Measurements from ENCODE around the gene MYO5C. TPM values are rescaled to one million over a fixed set of nuclear protein-coding genes. Genes with fewer than 3 reads are reported as not detected.

MYO5C gene
- total and polyA plus RNA-seq, 10 of the 15 experiments (the other 5 are each of a cell fraction or from before 2014, with no cell fraction given): 0.29 to 1.3 (median 0.75) TPM

- Histone ChIP-seq H3K79me2 (ENCODE audit: control insufficient read depth, insufficient read depth, low read length) (no peaks in the 10 kb centered on the region; the same call in none of the 2 replicates), H3K4me1 (ENCODE audit: control insufficient read depth, insufficient read depth, low read length) (peaks cover 12% of the 10 kb centered on the region), H3K9me3 (replicated peaks; ENCODE audit: control insufficient read depth, insufficient read depth, low read length) (no peaks in the 10 kb centered on the region), H2AFZ (ENCODE audit: control insufficient read depth, low read depth, low read length) (peak overlapping the region; percentile 97), H4K20me1 (ENCODE audit: control insufficient read depth, insufficient read depth) (no peaks in the 10 kb centered on the region), H3K27me3 (replicated peaks in 1 of 2; ENCODE audit: control insufficient read depth in 2 of 2, insufficient read depth in 2 of 2, low read length in 1 of 2) (no peaks in the 10 kb centered on the region), H3K36me3 (ENCODE audit: control insufficient read depth in 2 of 2, insufficient read depth in 2 of 2, low read length in 1 of 2) (no peaks in the 10 kb centered on the region), H3K9ac (ENCODE audit: control insufficient read depth, insufficient read depth, low read length) (peak overlapping the region; percentile 80), H3K4me3 (peak overlapping the region; percentile 92), H3K4me2 (ENCODE audit: control insufficient read depth, insufficient read depth) (peak overlapping the region; percentile 73), H3K27ac (ENCODE audit: control insufficient read depth, insufficient read depth) (peak overlapping the region; percentile 76)
- ATAC-seq (peak; percentile 48), FAIRE-seq (peak; percentile 82), DNase-seq (ENCODE audit: low read depth, low spot score) (no peak)
- ChIA-PET CTCF (interaction anchor here (0.8 to 3.3 kb wide), 8 partner anchors 14 to 76 kb away, joined by 3 to 31 read pairs (median 3); no protein-coding TSS in a partner anchor), SMC1A (ENCODE audit: uncharacterized antibody, unreplicated experiment) (interaction anchor here (0.7 to 3.5 kb wide), 5 partner anchors 28 to 208 kb away, joined by 3 to 22 read pairs (median 6); partner anchors contain the start of gene LEO1), POLR2A (interaction anchor here (0.5 to 1.0 kb wide), 3 partner anchors 9 to 218 kb away, joined by 3 to 6 read pairs (median 3); no protein-coding TSS in a partner anchor), RAD21 (ENCODE audit: unreplicated experiment) (interaction anchor here (0.6 to 1.5 kb wide), 7 partner anchors 27 to 1384 kb away, joined by 3 to 9 read pairs (median 4); partner anchors contain the start of gene LEO1)
- in situ Hi-C loops (cut with MboI) (no loop called here), intact Hi-C loops (cut with micrococcal nuclease; ENCODE audit: unreplicated experiment) (loop anchor here (10.0 kb wide), 1 partner anchor 554 kb away; no protein-coding TSS in a partner anchor)
- BruUV-seq (replicated peaks): TSS peak; percentile 80
- no peak for TF ChIP-seq LARP7 (IDR thresholded peaks at IDR 0.05)
- TF ChIP-seq TCF7 (IDR thresholded peaks at IDR 0.05; ENCODE audit: borderline replicate concordance): no peak
- 0 out of 2 replicates have a peak, but pooled peaks have one; percentile 36 for TF ChIP-seq NBN (IDR thresholded peaks at IDR 0.05)
- TF ChIP-seq, protein P1, sequence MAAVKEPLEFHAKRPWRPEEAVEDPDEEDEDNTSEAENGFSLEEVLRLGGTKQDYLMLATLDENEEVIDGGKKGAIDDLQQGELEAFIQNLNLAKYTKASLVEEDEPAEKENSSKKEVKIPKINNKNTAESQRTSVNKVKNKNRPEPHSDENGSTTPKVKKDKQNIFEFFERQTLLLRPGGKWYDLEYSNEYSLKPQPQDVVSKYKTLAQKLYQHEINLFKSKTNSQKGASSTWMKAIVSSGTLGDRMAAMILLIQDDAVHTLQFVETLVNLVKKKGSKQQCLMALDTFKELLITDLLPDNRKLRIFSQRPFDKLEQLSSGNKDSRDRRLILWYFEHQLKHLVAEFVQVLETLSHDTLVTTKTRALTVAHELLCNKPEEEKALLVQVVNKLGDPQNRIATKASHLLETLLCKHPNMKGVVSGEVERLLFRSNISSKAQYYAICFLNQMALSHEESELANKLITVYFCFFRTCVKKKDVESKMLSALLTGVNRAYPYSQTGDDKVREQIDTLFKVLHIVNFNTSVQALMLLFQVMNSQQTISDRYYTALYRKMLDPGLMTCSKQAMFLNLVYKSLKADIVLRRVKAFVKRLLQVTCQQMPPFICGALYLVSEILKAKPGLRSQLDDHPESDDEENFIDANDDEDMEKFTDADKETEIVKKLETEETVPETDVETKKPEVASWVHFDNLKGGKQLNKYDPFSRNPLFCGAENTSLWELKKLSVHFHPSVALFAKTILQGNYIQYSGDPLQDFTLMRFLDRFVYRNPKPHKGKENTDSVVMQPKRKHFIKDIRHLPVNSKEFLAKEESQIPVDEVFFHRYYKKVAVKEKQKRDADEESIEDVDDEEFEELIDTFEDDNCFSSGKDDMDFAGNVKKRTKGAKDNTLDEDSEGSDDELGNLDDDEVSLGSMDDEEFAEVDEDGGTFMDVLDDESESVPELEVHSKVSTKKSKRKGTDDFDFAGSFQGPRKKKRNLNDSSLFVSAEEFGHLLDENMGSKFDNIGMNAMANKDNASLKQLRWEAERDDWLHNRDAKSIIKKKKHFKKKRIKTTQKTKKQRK (IDR thresholded peaks at IDR 0.05; ENCODE audit: low read depth, low read length): no peak
- 0 out of 4 replicates have a peak, but pooled peaks of 1 of the 2 experiments have one; percentile 5 for TF ChIP-seq IKZF2 (IDR thresholded peaks at IDR 0.05)
- TF ChIP-seq MEF2A (IDR thresholded peaks at IDR 0.05; ENCODE audit: insufficient read depth, low read depth, low read length): 0 out of 2 replicates have a peak, but pooled peaks have one; percentile 22
- peak; percentile 54; the same call in 1 of the 3 replicates for TF ChIP-seq POU2F2 (IDR thresholded peaks at IDR 0.05; ENCODE audit: borderline replicate concordance, low read depth, low read length)
- TF ChIP-seq MEF2B (IDR thresholded peaks at IDR 0.05; ENCODE audit: partially characterized antibody, poor library complexity, severe bottlenecking): peak; percentile 43
- TF ChIP-seq, protein P2, sequence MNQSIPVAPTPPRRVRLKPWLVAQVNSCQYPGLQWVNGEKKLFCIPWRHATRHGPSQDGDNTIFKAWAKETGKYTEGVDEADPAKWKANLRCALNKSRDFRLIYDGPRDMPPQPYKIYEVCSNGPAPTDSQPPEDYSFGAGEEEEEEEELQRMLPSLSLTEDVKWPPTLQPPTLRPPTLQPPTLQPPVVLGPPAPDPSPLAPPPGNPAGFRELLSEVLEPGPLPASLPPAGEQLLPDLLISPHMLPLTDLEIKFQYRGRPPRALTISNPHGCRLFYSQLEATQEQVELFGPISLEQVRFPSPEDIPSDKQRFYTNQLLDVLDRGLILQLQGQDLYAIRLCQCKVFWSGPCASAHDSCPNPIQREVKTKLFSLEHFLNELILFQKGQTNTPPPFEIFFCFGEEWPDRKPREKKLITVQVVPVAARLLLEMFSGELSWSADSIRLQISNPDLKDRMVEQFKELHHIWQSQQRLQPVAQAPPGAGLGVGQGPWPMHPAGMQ (IDR thresholded peaks at IDR 0.05; ENCODE audit: borderline replicate concordance): no peak
- no peak for TF ChIP-seq YY1 (IDR thresholded peaks at IDR 0.05; ENCODE audit: low read depth, low read length)
- 0 out of 2 replicates have a peak, but pooled peaks have one; percentile 23 for TF ChIP-seq RUNX3 (IDR thresholded peaks at IDR 0.05; ENCODE audit: low read length)
- WGBS (ENCODE audit: insufficient coverage, insufficient replicate concordance, low lambda C conversion rate, missing lambda C conversion rate): 2% methylated on average over 31 of the region's 31 CpGs
Observed at GRCh38 chr15:52180196-52180835, 115.3 kb downstream of the MYO5C start.

All from GM12878 (cell line).